GM23248 (cell line): ENCODE results near the gene IRX2.

ENCODE experiments used
- EZH2 ChIP-seq: fragments of 200-600 bp; sonication (generic); IDR thresholded peaks from 2 replicates; pipeline ENCODE4 v1.6.1; 2018; ENCODE audit warnings: antibody characterized with exemption, mild to moderate bottlenecking; ENCODE audit not compliant: insufficient read depth, poor library complexity, severe bottlenecking
- EZH2phosphoT487 ChIP-seq: fragments of 200-600 bp; sonication (generic); IDR thresholded peaks from 2 replicates; pipeline ENCODE4 v1.6.1; 2018; ENCODE audit warnings: antibody characterized with exemption, moderate library complexity, mild to moderate bottlenecking, low read depth; ENCODE audit not compliant: insufficient read depth

DNA sequence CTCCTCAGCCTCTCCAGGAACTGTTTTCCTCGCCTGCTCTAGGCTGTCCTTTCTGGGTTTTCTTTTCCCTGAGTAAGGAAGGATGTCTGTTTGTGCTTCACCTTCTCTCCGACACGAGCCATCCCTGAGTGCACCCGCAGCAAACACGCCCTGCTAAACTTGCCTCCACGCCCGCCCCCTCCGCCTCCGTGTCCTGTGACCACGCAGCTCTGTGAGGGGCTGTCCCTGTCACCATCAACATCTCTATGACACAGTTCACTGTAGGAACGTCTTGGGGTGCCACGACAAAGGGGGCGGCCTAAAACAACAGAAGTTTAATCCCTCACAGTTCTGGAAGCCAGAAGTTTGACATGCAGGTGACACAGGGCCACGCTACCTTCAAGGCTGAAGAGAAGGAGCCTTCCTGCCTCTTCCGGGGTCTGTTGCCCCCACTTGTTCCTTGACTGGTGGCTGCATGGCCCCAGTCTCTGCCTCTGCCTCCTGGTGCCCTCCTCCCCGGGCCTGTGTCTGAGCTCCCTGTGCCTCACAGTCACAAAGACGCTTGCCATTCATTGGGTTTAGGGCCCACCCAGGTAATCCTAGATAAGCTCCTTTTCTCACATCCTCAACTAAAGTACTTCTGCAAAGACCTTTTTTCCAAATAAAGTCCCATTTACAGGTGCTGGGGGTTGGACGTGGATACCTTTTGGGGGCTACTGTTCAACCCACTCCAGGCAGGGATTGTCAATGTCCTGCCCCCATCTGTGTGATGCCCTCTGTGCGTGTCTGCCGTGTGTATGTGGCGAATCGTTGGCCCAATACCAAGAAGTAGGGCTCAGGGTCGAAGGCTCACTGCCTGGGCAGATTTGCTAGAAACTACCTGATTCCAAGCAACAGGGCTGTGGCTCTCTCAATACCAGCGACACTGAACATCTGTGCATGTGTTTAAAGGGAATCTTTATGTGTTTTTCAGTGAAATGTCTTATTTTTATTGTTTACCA, 39.7 kb downstream of the IRX2 start:
- no peak for TF ChIP-seq EZH2
- no peak for TF ChIP-seq EZH2phosphoT487
